GM12801 (cell line): Measurements from ENCODE around the gene LPAR1.

Experiments
- TF ChIP-seq, protein P1 (sequence below): IDR thresholded peaks from one replicate; pipeline ENCODE4 v1.5.1; 2011; ENCODE audit warnings: control low read depth; ENCODE audit not compliant: insufficient read length; ENCODE audit errors: extremely low read depth

LPAR1 gene

DNA sequence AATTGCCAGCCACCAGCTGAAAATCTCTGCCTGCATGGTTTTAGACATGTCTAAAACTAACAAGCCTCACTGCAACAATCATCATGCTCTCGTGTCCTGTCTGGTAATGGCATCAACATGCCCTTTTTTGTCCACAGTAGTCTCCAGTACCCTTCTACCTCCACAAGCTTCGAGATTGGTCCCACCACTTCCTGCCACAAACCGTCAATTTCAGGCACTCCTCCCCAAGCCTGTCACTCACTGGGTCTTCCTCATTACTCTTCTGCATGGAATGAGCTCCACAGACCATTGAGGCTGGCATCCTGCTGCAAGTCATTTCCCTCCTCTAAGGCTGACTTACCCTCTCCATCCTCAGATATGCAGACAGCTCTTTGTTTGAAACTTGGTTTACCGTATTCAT lies 9.0 kb downstream of the LPAR1 start:
- TF ChIP-seq, protein P1, sequence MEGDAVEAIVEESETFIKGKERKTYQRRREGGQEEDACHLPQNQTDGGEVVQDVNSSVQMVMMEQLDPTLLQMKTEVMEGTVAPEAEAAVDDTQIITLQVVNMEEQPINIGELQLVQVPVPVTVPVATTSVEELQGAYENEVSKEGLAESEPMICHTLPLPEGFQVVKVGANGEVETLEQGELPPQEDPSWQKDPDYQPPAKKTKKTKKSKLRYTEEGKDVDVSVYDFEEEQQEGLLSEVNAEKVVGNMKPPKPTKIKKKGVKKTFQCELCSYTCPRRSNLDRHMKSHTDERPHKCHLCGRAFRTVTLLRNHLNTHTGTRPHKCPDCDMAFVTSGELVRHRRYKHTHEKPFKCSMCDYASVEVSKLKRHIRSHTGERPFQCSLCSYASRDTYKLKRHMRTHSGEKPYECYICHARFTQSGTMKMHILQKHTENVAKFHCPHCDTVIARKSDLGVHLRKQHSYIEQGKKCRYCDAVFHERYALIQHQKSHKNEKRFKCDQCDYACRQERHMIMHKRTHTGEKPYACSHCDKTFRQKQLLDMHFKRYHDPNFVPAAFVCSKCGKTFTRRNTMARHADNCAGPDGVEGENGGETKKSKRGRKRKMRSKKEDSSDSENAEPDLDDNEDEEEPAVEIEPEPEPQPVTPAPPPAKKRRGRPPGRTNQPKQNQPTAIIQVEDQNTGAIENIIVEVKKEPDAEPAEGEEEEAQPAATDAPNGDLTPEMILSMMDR, result no peak

GRCh38 chr9:111027798-111028197 lies 10.5 kb downstream of the LPAR1 start:
- TF ChIP-seq, protein P1, result no peak

GRCh38 chr9:111023128-111023527 lies 15.1 kb downstream of the LPAR1 start:
- TF ChIP-seq, protein P1, result no peak

GRCh38 chr9:111020594-111020993 lies 17.7 kb downstream of the LPAR1 start:
- TF ChIP-seq, protein P1, result no peak

GRCh38 chr9:111016426-111017045 lies 21.7 kb downstream of the LPAR1 start:
- TF ChIP-seq, protein P1, result no peak

GRCh38 chr9:111016016-111016415 lies 22.3 kb downstream of the LPAR1 start:
- TF ChIP-seq, protein P1, result no peak

- TF ChIP-seq, protein P1, result no peak
These were observed 24.6 kb downstream of the LPAR1 start for GRCh38 chr9:111013707-111014106.
